Mesenchymal stem cell (in vitro differentiated cells and primary cell): Measurements from ENCODE around the gene NKX2-4. TPM values are rescaled to one million over a fixed set of nuclear protein-coding genes. Genes with fewer than 3 reads are reported as not detected.

Source experiments
- DNase-seq: peaks from one replicate; pipeline ENCODE4 v3.0.0-alpha.2; 2013
- H2AFZ ChIP-seq: one replicate; pipeline ENCODE4 v1.6.1; 2013; ENCODE audit warnings: low read depth, mild to moderate bottlenecking, control low read depth, inconsistent platforms, low read length, moderate library complexity
- H2AK5ac ChIP-seq: 2 replicates; pipeline ENCODE4 v1.6.1; 2013; ENCODE audit warnings: low read length, moderate library complexity, mild to moderate bottlenecking, inconsistent platforms; ENCODE audit not compliant: severe bottlenecking
- H2BK120ac ChIP-seq: one replicate; pipeline ENCODE4 v1.6.1; 2013; ENCODE audit warnings: low read depth, mild to moderate bottlenecking, inconsistent platforms, low read length, moderate library complexity
- H2BK12ac ChIP-seq, 2 experiments: one replicate each; pipeline ENCODE4 v1.6.1; 2013; ENCODE audit warnings: inconsistent platforms in 2 of 2, low read length in 2 of 2, mild to moderate bottlenecking in 2 of 2, moderate library complexity in 2 of 2, control low read depth in 1 of 2
- H2BK15ac ChIP-seq: one replicate; pipeline ENCODE4 v1.6.1; 2013; ENCODE audit warnings: mild to moderate bottlenecking, low read depth, inconsistent platforms; ENCODE audit not compliant: poor library complexity, severe bottlenecking
- H2BK5ac ChIP-seq: 2 replicates; pipeline ENCODE4 v1.6.1; 2013; ENCODE audit warnings: low read depth, mild to moderate bottlenecking, low read length, control low read depth, inconsistent platforms; ENCODE audit not compliant: poor library complexity, severe bottlenecking
- H3K14ac ChIP-seq, 2 experiments: one replicate each; pipeline ENCODE4 v1.6.1; 2013; ENCODE audit warnings: inconsistent platforms in 2 of 2, low read length in 2 of 2, control low read depth in 1 of 2, mild to moderate bottlenecking in 1 of 2, moderate library complexity in 1 of 2
- H3K18ac ChIP-seq, 2 experiments: one replicate each; pipeline ENCODE4 v1.6.1; 2013; ENCODE audit warnings: inconsistent platforms in 2 of 2, low read length in 2 of 2, control low read depth in 1 of 2, low read depth in 1 of 2, mild to moderate bottlenecking in 1 of 2
- H3K23ac ChIP-seq, 2 experiments: one replicate each; pipeline ENCODE4 v1.6.1; 2013; ENCODE audit warnings: inconsistent platforms in 2 of 2, low read length in 2 of 2, mild to moderate bottlenecking in 2 of 2, moderate library complexity in 2 of 2, control low read depth in 1 of 2
- H3K27ac ChIP-seq: 2 replicates; pipeline ENCODE4 v1.5.1; 2013; ENCODE audit warnings: mild to moderate bottlenecking, moderate library complexity, low read length, control low read depth, inconsistent platforms; ENCODE audit not compliant: poor library complexity, severe bottlenecking
- H3K27me3 ChIP-seq, 2 experiments: 2 replicates each; pipeline versions ENCODE4 v1.6.1 to v1.7.0; 2013; ENCODE audit warnings: low read length in 2 of 2, mild to moderate bottlenecking in 2 of 2, moderate library complexity in 2 of 2, control low read depth in 1 of 2, inconsistent platforms in 1 of 2; ENCODE audit not compliant: control insufficient read depth in 1 of 2, insufficient read depth in 1 of 2
- H3K36me3 ChIP-seq, 2 experiments: 2 replicates each; pipeline versions ENCODE4 v1.6.1 to v1.7.0; 2013; ENCODE audit warnings: low read length in 2 of 2, control low read depth in 1 of 2, inconsistent platforms in 1 of 2, low read depth in 1 of 2, mild to moderate bottlenecking in 1 of 2; ENCODE audit not compliant: insufficient read depth in 2 of 2, control insufficient read depth in 1 of 2
- H3K4ac ChIP-seq, 2 experiments: one replicate each; pipeline ENCODE4 v1.6.1; 2013; ENCODE audit warnings: inconsistent platforms in 2 of 2, low read length in 2 of 2, mild to moderate bottlenecking in 2 of 2, moderate library complexity in 2 of 2, control low read depth in 1 of 2, low read depth in 1 of 2
- H3K4me1 ChIP-seq: 2 replicates; pipeline ENCODE4 v1.6.1; 2013; ENCODE audit warnings: low read depth, low read length, control low read depth; ENCODE audit not compliant: control insufficient read depth, insufficient read depth
- H3K4me2 ChIP-seq: 2 replicates; pipeline ENCODE4 v1.6.1; 2013; ENCODE audit warnings: low read length, mild to moderate bottlenecking, inconsistent platforms; ENCODE audit not compliant: poor library complexity, severe bottlenecking
- H3K4me3 ChIP-seq, 2 experiments: 2 replicates each; pipeline versions ENCODE4 v1.5.1 to v1.7.0; 2013; ENCODE audit warnings: low read length in 2 of 2, mild to moderate bottlenecking in 2 of 2, control low read depth in 1 of 2, low read depth in 1 of 2; ENCODE audit not compliant: insufficient read depth in 1 of 2
- H3K79me1 ChIP-seq: replicated peaks from 2 replicates; pipeline ENCODE4 v1.6.1; 2013; ENCODE audit warnings: mild to moderate bottlenecking, control low read depth, low read length, inconsistent platforms; ENCODE audit not compliant: poor library complexity, severe bottlenecking
- H3K9ac ChIP-seq: 2 replicates; pipeline ENCODE4 v1.7.0; 2013; ENCODE audit warnings: mild to moderate bottlenecking, low read length, moderate library complexity
- H3K9me3 ChIP-seq: 2 replicates; pipeline ENCODE4 v1.7.0; 2013; ENCODE audit warnings: mild to moderate bottlenecking, low read length; ENCODE audit not compliant: control insufficient read depth
- H4K8ac ChIP-seq: one replicate; pipeline ENCODE4 v1.6.1; 2013; ENCODE audit warnings: inconsistent platforms, mild to moderate bottlenecking, low read length, moderate library complexity
- H4K91ac ChIP-seq: one replicate; pipeline ENCODE4 v1.6.1; 2013; ENCODE audit warnings: mild to moderate bottlenecking, low read length, inconsistent platforms
- WGBS: methylation state at CpG from one replicate; pipeline ENCODE4 v1.1.7; 2013; ENCODE audit warnings: mixed read lengths; 5-methylcytosine and 5-hydroxymethylcytosine counted together
- small RNA-seq: library from polyadenylated mRNA; stranded (forward); fragments of <200 nt; extraction: miRNeasy Mini kit (QIAGEN cat#:217004); gene quantifications from one replicate; pipeline ENCODE3, GENCODE V24; 2013; ENCODE audit warnings: low read depth

Gene NKX2-4

DNA sequence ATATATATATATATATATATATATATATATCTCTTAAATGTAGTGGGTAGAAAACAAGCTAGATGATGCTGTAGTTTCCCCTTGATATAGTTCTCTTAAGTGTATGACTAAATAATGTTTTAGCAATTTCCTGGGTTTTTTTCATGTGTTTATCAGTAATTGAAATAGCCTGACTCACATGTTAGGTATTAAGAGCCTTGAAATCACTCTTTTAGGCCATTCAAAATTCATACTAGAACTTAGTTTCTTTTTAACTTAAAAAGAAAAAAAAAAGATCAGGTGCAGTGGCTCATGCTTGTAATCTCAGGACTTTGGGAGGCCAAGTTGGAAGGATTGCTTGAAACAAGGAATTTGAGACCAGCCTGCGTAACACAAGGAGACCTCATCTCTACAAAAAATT, 44.1 kb downstream of the NKX2-4 start:
- Histone ChIP-seq H3K27ac (peak overlapping the region; percentile 38), H3K79me1 (peaks cover 4% of the 10 kb centered on the region), H3K4ac (no peak overlapping the region), H2AK5ac (no peak overlapping the region), H2AFZ (no peak overlapping the region), H3K9ac (no peak overlapping the region), H4K91ac (no peak overlapping the region), H2BK5ac (no peak overlapping the region), H3K4me3 (no peak overlapping the region), H2BK12ac (no peak overlapping the region), H3K9me3 (no peaks in the 10 kb centered on the region), H2BK15ac (no peak overlapping the region), H3K4me2 (no peak overlapping the region), H3K4me1 (peaks cover 3% of the 10 kb centered on the region), H3K27me3 (no peaks in the 10 kb centered on the region), H3K36me3 (peaks cover 0 to 75% of the 10 kb centered on the region in 2 experiments), H3K23ac (no peak overlapping the region), H2BK120ac (no peak overlapping the region), H3K18ac (no peak overlapping the region), H3K14ac (no peak overlapping the region), H4K8ac (no peak overlapping the region)
- DNase-seq = peak; percentile 60
- WGBS = 100% methylated on average over 1 of the region's 1 CpG

DNA sequence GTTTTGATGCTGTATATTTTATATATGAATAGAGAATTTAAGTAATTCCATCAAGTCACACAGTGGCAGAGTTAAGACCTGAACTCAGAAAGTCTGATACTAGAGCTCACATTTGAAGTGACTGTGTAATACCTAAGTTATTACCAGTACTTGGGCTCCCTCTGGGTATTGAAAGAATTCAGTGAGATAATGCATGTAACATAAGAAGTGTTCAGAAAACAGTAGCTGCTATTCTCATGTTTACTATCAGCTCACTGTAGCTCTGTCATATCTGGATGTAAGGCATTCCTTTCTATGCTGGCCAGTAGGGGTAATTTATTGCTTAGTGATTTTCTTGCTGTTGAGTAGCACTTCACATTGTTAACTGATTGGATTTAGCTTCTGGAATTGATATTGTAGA, 44.6 kb downstream of the NKX2-4 start:
- no peak overlapping the region for H3K27ac ChIP-seq
- H3K23ac ChIP-seq = no peak overlapping the region
- peaks cover 5% of the 10 kb centered on the region for H3K79me1 ChIP-seq
- H2BK15ac ChIP-seq = no peak overlapping the region
- H2BK5ac ChIP-seq = no peak overlapping the region
- H4K91ac ChIP-seq = no peak overlapping the region
- no peak overlapping the region for H2AK5ac ChIP-seq
- peak overlapping the region; percentile 27 for H3K9ac ChIP-seq
- no peak overlapping the region for H3K14ac ChIP-seq
- peak; percentile 54 for DNase-seq
- H3K4me2 ChIP-seq = no peak overlapping the region
- H3K18ac ChIP-seq = no peak overlapping the region
- no peak overlapping the region for H4K8ac ChIP-seq
- peaks cover 3% of the 10 kb centered on the region for H3K4me1 ChIP-seq
- no peak overlapping the region for H3K4ac ChIP-seq
- H2BK120ac ChIP-seq = no peak overlapping the region
- H3K9me3 ChIP-seq = no peaks in the 10 kb centered on the region
- H2BK12ac ChIP-seq = no peak overlapping the region
- H3K36me3 ChIP-seq = peaks cover 0 to 75% of the 10 kb centered on the region in 2 experiments
- no peak overlapping the region for H3K4me3 ChIP-seq
- H2AFZ ChIP-seq = no peak overlapping the region
- no peaks in the 10 kb centered on the region for H3K27me3 ChIP-seq

Small RNA genes lying within 50 kb of the gene (small RNA-seq; reads per million reads assigned to genes)
- not detected for gene RN7SKP140
